IMR-90 (cell line): ENCODE results near the gene ZNF579. TPM values are rescaled to one million over a fixed set of nuclear protein-coding genes. Genes with fewer than 3 reads are reported as not detected.

Source experiments
- ATAC-seq: fragments of 200-7000 bp; cut with Tn5 transposase; 2 replicates; pipeline ENCODE4 v1.9.1; 2020; ENCODE audit warnings: low read depth, mild to moderate bottlenecking, moderate library complexity
- BruUV-seq: library from RNA; stranded (reverse); fragments of 400-500 nt; replicated peaks from 2 replicates; lab custom pipeline; 2021; lab: Mats Ljungman, UMichigan
- CTCF ChIA-PET: fragments of 300-600 bp; formaldehyde crosslinking; extraction: SDS; loops from one replicate; lab custom pipeline; 2021; ENCODE audit warnings: antibody characterized with exemption; lab: Yijun Ruan, JAX
- POLR2A ChIA-PET: fragments of 300-600 bp; sonication (Branson Sonifier 250); formaldehyde crosslinking; loops from one replicate; lab custom pipeline; 2022; ENCODE audit warnings: antibody characterized with exemption; ENCODE audit not compliant: unreplicated experiment; lab: Charles Lee
- DNase-seq: peaks from one replicate; pipeline ENCODE4 v3.0.0; 2013
- H2AFZ ChIP-seq: replicated peaks from 2 replicates; pipeline ENCODE3; 2013; ENCODE audit warnings: low read length, mild to moderate bottlenecking; ENCODE audit not compliant: poor library complexity
- H2AK5ac ChIP-seq: 2 replicates; pipeline ENCODE4 v1.6.1; 2013; ENCODE audit warnings: low read depth, low read length, inconsistent platforms
- H2AK9ac ChIP-seq: replicated peaks from 2 replicates; pipeline ENCODE3; 2013; ENCODE audit warnings: mild to moderate bottlenecking, low read depth, low read length, moderate library complexity; ENCODE audit not compliant: poor library complexity
- H2BK120ac ChIP-seq: 2 replicates; pipeline ENCODE4 v1.6.1; 2013; ENCODE audit warnings: low read depth, low read length, inconsistent platforms
- H2BK15ac ChIP-seq: 3 replicates; pipeline ENCODE4 v1.6.1; 2013; ENCODE audit warnings: low read depth, low read length, inconsistent platforms
- H2BK20ac ChIP-seq: 2 replicates; pipeline ENCODE4 v1.6.1; 2013; ENCODE audit warnings: low read depth, mild to moderate bottlenecking, inconsistent platforms, low read length, moderate library complexity
- H2BK5ac ChIP-seq: 2 replicates; pipeline ENCODE4 v1.6.1; 2013; ENCODE audit warnings: mild to moderate bottlenecking, low read depth, low read length, inconsistent platforms; ENCODE audit not compliant: poor library complexity, severe bottlenecking
- H3K14ac ChIP-seq: replicated peaks from 2 replicates; pipeline ENCODE4 v1.6.1; 2013; ENCODE audit warnings: low read depth, low read length, inconsistent platforms
- H3K18ac ChIP-seq: 2 replicates; pipeline ENCODE4 v1.6.1; 2013; ENCODE audit warnings: low read depth, low read length, control low read depth
- H3K23ac ChIP-seq: 2 replicates; pipeline ENCODE4 v1.6.1; 2013; ENCODE audit warnings: low read depth, low read length, inconsistent platforms
- H3K27ac ChIP-seq: 2 replicates; pipeline ENCODE4 v1.5.1; 2013; ENCODE audit warnings: mild to moderate bottlenecking, control low read depth, low read length; ENCODE audit not compliant: insufficient read depth
- H3K27me3 ChIP-seq: 2 replicates; pipeline ENCODE4 v1.6.1; 2013; ENCODE audit warnings: low read length; ENCODE audit not compliant: control insufficient read depth, insufficient read depth
- H3K36me3 ChIP-seq: 2 replicates; pipeline ENCODE4 v1.6.1; 2013; ENCODE audit warnings: low read length, mixed read lengths; ENCODE audit not compliant: control insufficient read depth, insufficient read depth
- H3K4ac ChIP-seq: 2 replicates; pipeline ENCODE4 v1.6.1; 2013; ENCODE audit warnings: low read depth, low read length, inconsistent platforms
- H3K4me1 ChIP-seq: 2 replicates; pipeline ENCODE4 v1.6.1; 2013; ENCODE audit warnings: low read length, mixed read lengths; ENCODE audit not compliant: control insufficient read depth, insufficient read depth
- H3K4me2 ChIP-seq: 2 replicates; pipeline ENCODE4 v1.6.1; 2013; ENCODE audit warnings: low read depth, mild to moderate bottlenecking, control low read depth, low read length, moderate library complexity
- H3K4me3 ChIP-seq: 2 replicates; pipeline ENCODE4 v1.5.1; 2013; ENCODE audit warnings: low read depth, mild to moderate bottlenecking, control low read depth, low read length, moderate library complexity; ENCODE audit not compliant: insufficient read depth
- H3K56ac ChIP-seq: 2 replicates; pipeline ENCODE4 v1.6.1; 2013; ENCODE audit warnings: low read length, inconsistent platforms; ENCODE audit not compliant: insufficient read depth; ENCODE audit errors: extremely low read depth
- H3K79me1 ChIP-seq, 2 experiments: 2 replicates each; pipeline ENCODE4 v1.6.1; 2013; ENCODE audit warnings: low read length in 2 of 2, inconsistent platforms in 1 of 2, low read depth in 1 of 2
- H3K9ac ChIP-seq: 2 replicates; pipeline ENCODE4 v1.6.1; 2013; ENCODE audit warnings: low read depth, low read length, control low read depth
- H3K9me1 ChIP-seq: 2 replicates; pipeline ENCODE4 v1.6.1; 2013; ENCODE audit warnings: low read length, inconsistent platforms; ENCODE audit not compliant: insufficient read depth
- H3K9me3 ChIP-seq: 2 replicates; pipeline ENCODE4 v1.6.1; 2013; ENCODE audit warnings: low read length; ENCODE audit not compliant: control insufficient read depth, insufficient read depth
- H4K20me1 ChIP-seq: 2 replicates; pipeline ENCODE4 v1.6.1; 2013; ENCODE audit warnings: low read length, inconsistent platforms; ENCODE audit not compliant: insufficient read depth
- H4K5ac ChIP-seq: 2 replicates; pipeline ENCODE4 v1.6.1; 2013; ENCODE audit warnings: mild to moderate bottlenecking, low read depth, low read length, control low read depth
- H4K8ac ChIP-seq, 2 experiments: 2 replicates each; pipeline ENCODE4 v1.6.1; 2013; ENCODE audit warnings: low read depth in 2 of 2, low read length in 2 of 2, control low read depth in 1 of 2, inconsistent platforms in 1 of 2
- H4K91ac ChIP-seq: 2 replicates; pipeline ENCODE4 v1.6.1; 2013; ENCODE audit warnings: low read depth, low read length, inconsistent platforms; ENCODE audit not compliant: insufficient read depth
- ELK1 ChIP-seq: fragments of 150-350 bp; IDR thresholded peaks from 2 replicates; pipeline ENCODE4 v1.6.1; 2016; ENCODE audit warnings: low read depth, mild to moderate bottlenecking, low read length, moderate library complexity, borderline replicate concordance
- FOS ChIP-seq: fragments of 150-350 bp; IDR thresholded peaks from 2 replicates; pipeline ENCODE4 v1.6.1; 2016; ENCODE audit warnings: low read depth, low read length
- POLR2A ChIP-seq: IDR thresholded peaks from 2 replicates; pipeline ENCODE4 v1.6.1; 2012; ENCODE audit warnings: mild to moderate bottlenecking, low read depth, low read length
- RCOR1 ChIP-seq: IDR thresholded peaks from 2 replicates; pipeline ENCODE4 v1.6.1; 2012; ENCODE audit warnings: mild to moderate bottlenecking, low read length, improper control_type of control experiment; ENCODE audit not compliant: insufficient replicate concordance
- SMC3 ChIP-seq: fragments of 150-350 bp; IDR thresholded peaks from 2 replicates; pipeline ENCODE4 v1.6.1; 2016; ENCODE audit warnings: low read depth, mild to moderate bottlenecking, antibody characterized with exemption, low read length, moderate library complexity
- WGBS, 2 experiments: methylation state at CpG; one replicate each; pipeline versions ENCODE4 v1.1.5 to v1.1.7; 2013; ENCODE audit warnings: missing lambda C conversion rate in 2 of 2; ENCODE audit not compliant: insufficient read length in 1 of 2; ENCODE audit errors: extremely low coverage in 2 of 2; 5-methylcytosine and 5-hydroxymethylcytosine counted together
- dilution Hi-C: fragments of 300-500 bp; cut with HindIII; formaldehyde crosslinking; loops from one replicate; pipeline ENCODE4 v1.14.3; 2018; ENCODE audit warnings: low sequenced_read_pairs; ENCODE audit not compliant: unreplicated experiment
- in situ Hi-C: fragments of 300-500 bp; cut with MboI; formaldehyde crosslinking; loops from 3 replicates; pipeline ENCODE4 v1.14.3; 2019; ENCODE audit warnings: low sequenced_read_pairs, inconsistent platforms, mixed read lengths
- intact Hi-C: fragments of 100-400 bp; cut with micrococcal nuclease; formaldehyde crosslinking; loops from 2 replicates; pipeline ENCODE4 v1.10.0; 2022
- polyA plus RNA-seq, 3 experiments: library from polyadenylated mRNA; depleted of rRNA; stranded (reverse); fragments of >200 nt; gene quantifications; 2 replicates each; pipeline ENCODE4 v1.2.3, GENCODE V29; 2012; ENCODE audit warnings: low replicate concordance in 1 of 3
- total RNA-seq: library from RNA; depleted of rRNA; stranded (reverse); fragments of >200 nt; gene quantifications from 2 replicates; pipeline ENCODE4 v1.2.3, GENCODE V29; 2012

ZNF579 gene
- total and polyA plus RNA-seq, 2 of the 4 experiments (the other 2 are of a cell fraction) = 0.54 to 9.0 TPM

- ChIA-PET POLR2A (no interaction called here), CTCF (no interaction called here)
- Histone ChIP-seq H2BK120ac (no peak overlapping the region), H3K14ac (no peak overlapping the region), H3K36me3 (peaks cover 42% of the 10 kb centered on the region), H2BK5ac (no peak overlapping the region), H2AFZ (no peak overlapping the region), H2BK20ac (no peak overlapping the region), H3K4ac (no peak overlapping the region), H3K4me1 (no peaks in the 10 kb centered on the region), H4K20me1 (no peaks in the 10 kb centered on the region), H3K9ac (no peak overlapping the region), H3K9me3 (no peaks in the 10 kb centered on the region), H2AK9ac (no peak overlapping the region), H4K5ac (no peak overlapping the region), H3K23ac (no peak overlapping the region), H3K9me1 (no peaks in the 10 kb centered on the region; the same call in 1 of the 2 replicates), H3K4me2 (no peak overlapping the region), H4K8ac (no peak overlapping the region), H2AK5ac (no peak overlapping the region), H3K18ac (no peak overlapping the region), H3K79me1 (peaks cover 0 to 8% of the 10 kb centered on the region in 2 experiments; a peak in 1 of 4 replicates), H2BK15ac (no peak overlapping the region), H3K27me3 (no peaks in the 10 kb centered on the region), H4K91ac (no peak overlapping the region), H3K27ac (no peak overlapping the region), H3K4me3 (no peak overlapping the region), H3K56ac (no peak overlapping the region)
- 91% methylated on average over 46 of the region's 73 CpGs; no CpG with 5 or more reads in 1 of the 2 experiments for WGBS, 2 experiments
- intact Hi-C loops = no loop called here
- TF ChIP-seq RCOR1 (no peak), FOS (no peak), POLR2A (no peak), ELK1 (no peak), SMC3 (no peak)
- DNase-seq = no peak
- in situ Hi-C loops = no loop called here
- no TSS peak for BruUV-seq
- ATAC-seq = no peak
- dilution Hi-C loops = no loop called here
These were observed 11.9 kb upstream of the ZNF579 start for GRCh38 chr19:55592391-55593090.
